NCI-H1105 (cell line): ENCODE results near the gene SETD1B.
"Not testable (repeated sequence)": the region's sequence is repeated elsewhere in the genome, so short reads cannot be mapped to it uniquely, and the experiment has no call there.

Experiments
- DNase-seq: peaks from one replicate; lab custom pipeline; 2025; lab: John Stamatoyannopoulos, UW

The SETD1B gene

DNA sequence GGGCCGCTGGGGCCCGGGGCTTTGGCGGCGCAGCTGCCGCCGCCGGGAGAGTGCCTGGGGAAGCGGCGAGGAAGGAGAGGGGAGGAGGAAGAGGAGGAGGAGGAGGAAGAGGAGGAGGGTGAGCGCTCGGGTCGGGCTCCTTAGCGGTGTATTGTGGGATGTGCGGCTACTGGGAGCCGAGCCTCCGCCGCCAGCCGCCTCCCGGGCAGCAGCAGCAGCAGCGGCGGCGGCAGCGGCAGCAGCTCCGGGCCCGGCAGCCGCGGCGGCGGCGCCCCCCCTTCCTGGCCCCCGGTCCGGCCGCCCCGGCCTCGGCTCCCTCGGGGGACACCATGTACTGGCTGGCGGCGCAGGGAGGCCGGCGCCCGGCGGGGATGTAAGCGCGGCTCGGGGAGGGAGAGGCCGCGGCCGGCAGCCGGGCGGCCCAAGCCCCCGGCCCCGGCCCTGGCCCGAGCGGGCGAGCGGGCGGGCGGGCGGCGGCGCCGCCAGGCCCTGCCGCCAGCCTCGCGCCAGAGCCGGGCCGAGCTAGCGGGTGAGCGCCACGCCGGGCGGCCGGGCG lies at the start of gene SETD1B:
Gene SETD1B (plus strand): TSS at position 149 of the 556 bp plus-strand sequence. CDS start 729 bp downstream, outside the sequence.
- DNase-seq: no peak

DNA sequence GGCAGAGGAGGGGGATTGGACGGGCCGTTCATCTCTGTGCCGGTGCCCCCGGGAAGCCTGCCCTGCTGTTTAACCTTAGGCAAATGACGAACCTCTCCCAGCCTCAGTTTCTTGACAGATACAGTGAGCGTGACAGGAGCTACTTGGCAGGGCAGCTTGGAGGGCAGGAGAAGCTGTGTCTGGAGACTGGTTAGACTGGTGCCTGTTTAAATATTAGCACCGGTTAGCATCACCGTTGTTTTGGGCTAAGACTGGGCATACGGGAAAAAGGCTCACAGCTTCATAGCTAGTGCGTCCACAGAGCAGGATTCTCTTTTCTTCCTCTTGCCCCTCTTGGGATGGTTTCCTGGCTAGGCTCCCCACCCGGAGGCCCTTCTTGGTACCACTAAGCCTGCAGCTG lies 49.0 kb upstream of the SETD1B start:
- DNase-seq: no peak

DNA sequence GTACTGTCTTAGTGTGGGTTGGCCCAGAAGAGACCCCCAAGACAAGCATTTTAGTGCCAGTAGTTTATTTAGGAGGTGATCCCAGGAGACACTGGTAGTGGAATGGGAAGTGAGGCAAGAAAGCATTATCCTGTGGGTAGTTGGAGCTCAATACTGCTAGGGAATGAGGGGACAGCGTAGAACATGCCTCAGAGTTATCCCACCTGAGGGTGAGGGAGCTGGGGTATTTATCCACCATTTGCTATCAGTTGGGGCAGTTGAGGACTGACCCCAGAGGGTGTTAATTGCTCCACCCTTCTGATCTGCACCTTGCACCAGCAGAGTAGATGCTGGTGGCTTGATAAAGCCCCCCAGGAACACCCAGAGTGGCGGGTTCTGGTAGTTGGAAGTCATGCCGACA lies 48.2 kb upstream of the SETD1B start:
- DNase-seq: no peak

DNA sequence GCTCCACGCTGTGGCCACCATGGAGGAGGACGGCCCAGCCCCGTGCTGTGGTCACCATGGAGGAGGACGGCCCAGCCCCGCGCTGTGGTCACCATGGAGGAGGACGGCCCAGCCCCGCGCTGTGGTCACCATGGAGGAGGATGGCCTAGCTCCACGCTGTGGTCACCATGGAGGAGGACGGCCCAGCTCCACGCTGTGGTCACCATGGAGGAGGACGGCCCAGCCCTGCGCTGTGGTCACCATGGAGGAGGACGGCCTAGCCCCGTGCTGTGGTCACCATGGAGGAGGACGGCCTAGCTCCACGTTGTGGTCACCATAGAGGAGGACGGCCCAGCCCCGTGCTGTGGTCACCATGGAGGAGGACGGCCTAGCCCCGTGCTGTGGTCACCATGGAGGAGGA lies 45.3 kb upstream of the SETD1B start:
- DNase-seq: not testable (repeated sequence)

DNA sequence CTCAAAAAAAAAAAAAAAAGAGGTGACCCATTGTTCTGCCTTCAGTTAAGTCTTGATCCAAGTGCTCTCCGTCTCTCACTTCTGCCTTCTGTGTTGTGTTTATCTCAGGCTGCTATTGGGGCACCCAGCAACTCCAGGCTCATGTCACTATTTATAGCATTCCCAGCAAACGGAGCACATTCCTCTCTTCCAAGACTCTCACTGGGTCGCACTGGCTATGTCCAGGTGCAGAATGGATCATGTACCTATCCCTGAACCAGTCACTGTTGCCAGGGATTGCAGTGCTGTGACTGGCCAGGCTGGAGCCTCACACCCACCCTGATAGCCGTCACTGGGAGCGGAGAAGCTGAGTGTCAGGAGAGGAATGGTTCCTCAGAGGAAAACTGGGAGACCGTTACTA lies 41.5 kb upstream of the SETD1B start:
- DNase-seq: no peak

DNA sequence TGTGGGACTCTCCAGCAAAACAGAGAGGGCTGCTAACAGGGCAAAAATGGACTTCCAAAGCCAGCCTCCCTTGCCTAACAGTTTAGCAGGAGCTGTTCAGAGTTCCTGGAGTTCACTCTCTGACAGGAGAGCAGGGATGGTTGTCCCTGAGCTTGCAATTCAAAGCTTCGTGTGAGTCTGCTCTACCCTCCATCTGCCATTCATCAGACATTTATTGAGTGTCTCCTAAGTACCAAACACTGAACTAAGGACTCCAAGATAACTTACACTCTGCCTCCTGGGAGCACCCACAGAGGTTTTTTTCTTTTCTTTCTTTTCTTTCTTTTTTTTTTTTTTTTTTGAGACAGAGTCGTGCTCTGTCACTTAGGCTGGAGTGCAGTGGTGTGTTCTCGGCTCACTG lies 39.0 kb upstream of the SETD1B start:
- DNase-seq: no peak

DNA sequence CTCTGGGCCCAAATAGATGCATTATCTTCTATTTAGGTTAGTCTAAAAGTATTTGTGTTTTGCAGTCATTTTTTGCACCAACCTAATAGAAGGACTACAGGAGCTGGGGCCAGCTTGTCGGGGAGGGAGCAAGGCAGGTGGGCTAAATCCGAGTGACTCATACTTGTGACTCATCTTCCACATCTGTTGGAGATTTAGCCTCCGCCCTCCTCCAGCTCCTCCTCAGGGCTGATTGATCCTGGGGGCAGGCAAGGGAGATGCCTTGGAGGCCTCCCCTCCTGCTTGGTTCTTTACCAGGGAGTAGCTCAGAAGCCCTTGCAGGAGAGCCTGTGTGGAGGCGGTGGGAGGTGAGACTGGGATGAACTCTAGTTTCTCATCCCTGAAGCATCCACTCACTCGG lies 38.2 kb upstream of the SETD1B start:
- DNase-seq: no peak

- no peak for DNase-seq
Measured at GRCh38 chr12:121766290-121767039, 37.3 kb upstream of the SETD1B start.

GRCh38 chr12:121767525-121768016 lies 36.2 kb upstream of the SETD1B start:
- DNase-seq: no peak

GRCh38 chr12:121769297-121769830 lies 34.4 kb upstream of the SETD1B start:
- DNase-seq: no peak

- no peak for DNase-seq
Measured at GRCh38 chr12:121769831-121770301, 33.9 kb upstream of the SETD1B start.

DNA sequence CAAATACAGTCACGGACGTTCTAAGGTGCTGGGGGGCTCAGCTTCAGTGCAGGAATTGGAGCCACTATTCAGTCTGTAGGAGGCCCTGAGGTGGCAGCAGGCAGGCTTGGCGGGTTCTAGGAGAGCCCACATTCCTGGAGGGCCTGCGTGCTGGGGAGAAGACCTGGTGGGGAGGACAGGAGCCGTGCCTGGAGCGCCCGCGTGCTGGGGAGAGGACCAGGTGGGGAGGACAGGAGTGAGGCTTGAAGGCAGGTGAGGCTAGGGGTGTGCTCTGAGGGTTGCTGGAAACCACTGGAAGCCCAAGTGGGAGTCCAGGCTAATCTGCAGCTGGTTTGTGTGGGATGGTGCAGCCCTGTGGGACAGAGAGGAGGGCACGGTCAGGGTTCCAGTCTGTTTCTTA lies 33.4 kb upstream of the SETD1B start:
- DNase-seq: no peak

DNA sequence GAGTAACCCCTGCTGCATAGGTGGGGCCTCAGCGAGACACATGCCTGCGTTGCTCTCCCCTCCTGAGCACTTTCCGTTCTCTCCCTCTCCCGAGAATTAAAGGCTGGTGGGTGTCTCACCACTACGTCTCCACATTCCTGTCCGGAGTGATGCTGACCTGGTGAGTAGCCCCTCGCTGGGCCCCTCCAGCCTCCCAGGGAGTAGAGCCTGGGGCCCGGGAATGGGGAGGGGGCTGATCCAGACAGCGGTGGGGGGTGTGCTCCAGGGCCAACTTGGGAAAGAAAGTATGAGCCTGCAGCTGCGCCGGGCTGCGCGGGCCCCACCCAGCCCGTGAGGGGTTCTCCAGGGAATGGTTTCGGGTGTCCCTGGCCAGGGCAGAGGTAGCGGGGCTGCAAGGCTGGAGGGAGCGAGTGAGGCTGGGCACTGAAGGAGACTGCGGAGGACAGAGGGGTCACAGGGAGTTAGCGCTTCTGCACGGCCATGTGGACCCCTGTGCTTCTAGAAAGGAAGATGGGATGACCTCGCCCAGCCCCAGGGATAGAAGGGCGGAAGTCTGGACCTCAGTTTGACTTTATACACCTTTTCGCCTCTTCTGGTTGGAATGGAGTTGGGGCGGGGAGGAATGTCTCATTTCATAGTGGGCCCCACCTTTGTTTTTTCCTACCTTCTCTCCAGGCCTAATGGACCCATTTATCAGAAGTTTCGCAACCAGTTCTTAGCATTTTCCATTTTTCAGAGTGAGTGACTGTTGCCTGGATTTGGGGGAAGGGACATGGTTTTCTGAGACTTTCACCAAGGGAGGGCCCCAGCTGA lies 32.8 kb upstream of the SETD1B start:
- no peak for DNase-seq

GRCh38 chr12:121773011-121773777 lies 30.6 kb upstream of the SETD1B start:
- DNase-seq: peak; percentile 34

DNA sequence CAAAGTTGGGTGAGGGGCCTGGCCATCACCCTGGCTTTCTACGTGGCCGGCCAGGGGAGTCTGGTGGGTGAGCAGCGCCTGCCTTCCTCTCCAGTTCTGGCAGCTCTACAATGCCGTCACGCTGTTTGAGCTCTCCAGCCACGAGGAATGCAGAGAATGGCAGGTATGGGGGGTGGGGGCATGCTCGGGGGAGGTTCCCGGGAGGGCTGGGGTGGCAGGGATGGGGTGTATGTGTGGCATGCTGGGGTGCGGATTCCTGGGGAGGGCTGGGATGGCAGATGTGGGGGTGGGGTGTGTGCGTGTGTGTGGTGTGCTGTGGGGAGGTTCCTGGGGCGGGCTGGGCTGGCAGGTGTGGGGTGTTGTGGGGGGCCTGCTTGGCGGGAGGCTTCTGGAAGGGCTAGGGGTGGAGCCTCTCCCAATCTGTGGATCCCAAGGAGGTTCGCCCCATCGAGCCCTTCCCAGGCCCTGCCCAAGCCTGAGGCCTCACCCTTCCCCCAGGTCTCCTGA lies 28.8 kb upstream of the SETD1B start:
- DNase-seq: no peak

GRCh38 chr12:121775501-121775900 lies 28.3 kb upstream of the SETD1B start:
- no peak for DNase-seq

DNA sequence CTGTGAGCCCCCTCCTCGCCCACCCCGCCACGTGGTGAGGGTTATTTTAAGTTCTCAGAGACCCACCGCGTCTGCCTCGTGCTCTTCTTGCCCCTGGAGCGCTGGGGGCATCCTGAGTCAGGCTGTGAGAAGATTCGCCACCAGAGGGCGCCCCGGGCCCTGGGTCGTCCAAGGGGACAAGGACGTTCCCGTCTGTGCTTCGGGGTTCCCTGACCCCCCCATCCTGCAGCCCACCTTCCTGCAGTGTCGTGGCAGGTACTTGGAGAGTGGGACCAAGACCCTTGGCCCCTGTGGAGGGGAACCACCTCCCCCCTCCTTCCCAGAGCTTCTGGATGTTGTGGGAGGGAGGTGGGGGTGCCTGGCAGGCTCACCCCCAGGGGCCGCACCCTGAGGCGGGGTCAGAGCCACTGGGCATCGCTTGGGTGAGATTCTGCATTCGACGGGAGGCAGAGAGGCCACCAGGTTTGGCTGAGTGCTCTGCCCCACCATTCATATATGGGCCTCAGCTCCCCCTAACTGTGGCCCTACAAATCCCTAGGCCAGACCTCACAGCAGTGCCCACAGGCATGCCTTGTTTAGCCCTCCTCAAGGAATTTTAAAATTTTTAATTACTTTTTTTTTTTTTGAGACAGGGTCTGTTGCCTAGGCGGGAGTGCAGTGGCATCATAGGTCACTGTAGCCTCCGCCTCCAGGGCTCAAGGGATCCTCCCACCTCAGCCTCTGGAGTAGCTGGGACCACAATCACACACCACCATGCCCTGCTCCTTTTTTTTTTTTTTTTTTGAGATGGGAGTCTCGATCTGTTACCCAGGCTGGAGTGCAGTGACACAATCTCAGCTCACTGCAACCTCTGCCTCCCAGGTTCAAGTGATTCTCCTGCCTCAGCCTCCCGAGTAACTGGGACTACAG lies 27.4 kb upstream of the SETD1B start:
- peak; percentile 38 for DNase-seq

DNA sequence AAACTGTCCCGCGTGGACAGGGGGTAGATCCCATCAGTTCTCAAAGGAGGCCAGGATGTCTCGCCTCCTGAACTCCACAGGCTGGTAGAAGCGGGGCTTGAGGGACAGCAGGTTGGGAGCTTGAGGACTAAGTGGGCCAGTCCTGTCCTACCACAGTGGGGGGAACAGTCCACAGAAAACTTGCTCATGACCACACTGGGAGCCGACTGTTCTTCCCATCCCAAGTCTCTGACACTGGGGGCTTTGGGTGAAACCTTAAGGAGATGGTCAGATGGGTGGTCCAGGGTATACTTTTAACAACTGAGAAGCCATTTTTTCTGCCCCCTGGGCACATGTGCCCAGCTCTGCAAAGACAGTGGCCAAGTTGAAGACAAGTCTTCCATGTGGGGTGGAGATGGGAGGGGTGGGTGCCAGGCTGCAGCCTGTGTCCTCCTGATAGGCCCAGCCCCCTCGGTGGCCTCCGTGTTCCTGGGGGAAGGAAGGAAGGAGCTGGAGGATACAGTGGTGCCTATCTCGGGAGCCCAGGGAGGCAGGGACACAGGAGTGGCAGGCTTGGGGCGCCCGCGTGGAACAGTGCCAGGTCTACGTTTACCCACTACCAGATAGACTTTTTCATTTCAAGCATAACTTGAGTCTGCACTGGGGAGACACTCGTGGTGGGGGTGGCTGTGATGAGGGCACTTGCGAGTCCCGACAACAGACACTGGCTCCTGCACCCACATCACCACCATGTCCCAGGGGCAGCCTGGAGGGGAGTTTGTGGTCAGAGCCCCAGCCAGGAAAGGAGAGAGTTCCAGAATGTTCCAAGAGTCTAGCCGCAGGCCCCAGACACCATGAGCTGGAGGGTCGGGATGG lies 25.0 kb upstream of the SETD1B start:
- DNase-seq: no peak

DNA sequence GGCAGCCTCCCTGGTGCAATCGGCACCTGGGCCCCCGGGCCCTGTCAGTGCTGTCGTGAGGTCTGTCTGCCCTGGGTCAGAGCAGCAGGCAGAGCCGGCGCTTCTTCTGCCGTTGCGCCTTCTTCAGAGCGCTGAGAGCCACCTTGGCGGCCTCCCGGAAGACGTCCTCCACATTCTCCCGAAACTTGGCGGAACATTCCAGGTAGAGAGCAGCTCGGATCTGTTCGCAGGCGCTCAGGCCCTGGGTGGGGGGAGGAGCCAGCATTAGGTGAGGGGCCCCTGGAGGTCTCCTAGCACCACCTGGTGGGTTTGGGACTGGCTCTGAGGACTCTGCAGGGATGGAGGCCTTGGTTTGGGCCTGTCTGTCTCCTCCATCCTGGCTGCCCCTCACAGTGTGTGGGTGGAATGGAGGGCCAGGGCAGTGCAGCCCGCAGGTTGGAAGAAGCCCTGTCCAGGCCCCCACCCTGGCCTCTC lies 24.4 kb upstream of the SETD1B start:
- DNase-seq: no peak
